Measurements from ENCODE around the gene IRF8.

GRCh38 chr16:85929259-85929721, 30.3 kb downstream of the IRF8 start:
- TF ChIP-seq CTCF (IDR thresholded peaks at IDR 0.05; ENCODE audit: low read depth, low read length): no peak
- TF ChIP-seq POLR2A (IDR thresholded peaks at IDR 0.05; ENCODE audit: extremely low read depth, insufficient read length): no peak
